CD4-positive, alpha-beta T cell treated with Interleukin-12 subunit alpha and Interleukin-12 subunit beta, for 1 hour (primary cell): ENCODE results near the gene MOB1B.
A peak's percentile ranks its signal among the peaks of the same experiment; 100 is the strongest.
"Not testable (repeated sequence)": the region's sequence is repeated elsewhere in the genome, so short reads cannot be mapped to it uniquely, and the experiment has no call there.

Experiments used
- DNase-seq: peaks from one replicate; pipeline ENCODE4 v3.0.0-alpha.2; 2020

The MOB1B gene

DNA sequence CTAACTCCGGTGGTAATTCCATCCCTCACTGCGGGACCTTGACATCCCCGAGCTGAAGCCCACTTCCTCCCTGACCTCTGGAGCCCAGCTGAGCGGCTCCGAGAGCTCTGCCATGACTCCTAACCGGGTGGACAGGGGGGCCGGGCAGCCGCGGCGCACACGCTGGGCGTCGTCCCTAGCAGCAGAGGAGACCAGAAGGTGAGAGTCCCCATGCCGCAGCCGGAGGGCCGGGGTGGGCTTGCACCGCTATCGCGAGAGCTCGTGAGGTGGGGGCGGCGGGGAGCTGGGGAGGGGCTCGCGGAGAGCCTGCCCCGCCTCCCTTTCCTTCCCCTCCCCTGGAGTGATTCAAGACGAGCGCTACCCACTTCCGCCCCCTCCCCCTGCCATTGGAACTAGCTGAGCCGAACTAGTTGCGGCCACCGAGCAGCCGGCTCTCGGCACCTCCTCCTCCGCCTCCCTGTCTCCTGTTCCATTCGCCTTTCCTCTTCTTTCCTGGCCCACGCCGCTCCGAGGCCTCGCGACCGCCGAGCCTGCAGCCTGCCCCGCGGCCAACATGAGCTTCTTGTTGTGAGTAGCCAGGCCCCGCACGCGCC is at the start of gene MOB1B:
Gene MOB1B, plus strand, starts transcription at position 386 of the 593 bp plus-strand sequence. Its CDS starts 168 bp downstream, at position 554.
- DNase-seq, result peak; percentile 87

DNA sequence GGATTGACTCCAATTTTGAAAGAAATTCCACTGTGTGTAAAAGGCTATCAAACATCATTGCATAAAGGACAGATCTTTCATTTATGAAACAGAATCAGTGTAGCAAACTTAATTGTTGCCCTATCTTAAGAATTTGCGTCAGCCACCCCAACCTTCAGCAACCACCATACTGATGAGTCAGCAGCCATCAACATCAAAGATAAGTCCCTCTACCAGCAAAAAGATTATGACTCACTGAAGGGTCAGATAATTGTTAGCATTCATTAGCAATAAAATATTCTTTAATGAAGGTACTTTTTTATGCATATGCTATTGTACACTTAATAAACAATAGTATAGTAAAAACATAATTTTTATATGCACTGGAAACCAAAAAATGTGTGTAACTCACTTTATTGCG is 46.7 kb upstream of the MOB1B start:
- DNase-seq, result no peak

GRCh38 chr4:70858454-70858853 is 43.7 kb upstream of the MOB1B start:
- no peak for DNase-seq

GRCh38 chr4:70859066-70859465 is 43.1 kb upstream of the MOB1B start:
- DNase-seq, result no peak

GRCh38 chr4:70863099-70863790 is 38.9 kb upstream of the MOB1B start:
- no peak for DNase-seq

- DNase-seq, result no peak
Measured at GRCh38 chr4:70868778-70869177, 33.4 kb upstream of the MOB1B start.

DNA sequence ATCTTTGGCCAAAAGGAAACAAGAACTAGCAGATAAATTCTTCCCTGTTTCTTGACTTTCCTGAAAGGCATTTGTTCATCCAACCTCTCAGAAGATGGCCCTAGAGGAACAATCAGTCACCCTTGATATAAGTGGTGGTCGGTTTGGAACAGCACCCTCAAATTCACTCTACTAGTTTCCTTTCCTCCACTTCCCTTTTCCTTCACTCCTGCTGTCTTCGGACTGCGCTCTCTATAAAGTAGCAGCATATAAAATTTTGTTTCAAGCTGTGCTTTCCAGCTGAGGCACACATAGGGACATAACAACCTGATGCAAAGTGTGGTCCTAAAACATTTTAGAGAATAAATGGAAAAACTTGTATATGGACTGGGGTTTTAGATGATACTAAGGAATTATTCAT is 29.0 kb upstream of the MOB1B start:
- no peak for DNase-seq

GRCh38 chr4:70874268-70875156 is 27.7 kb upstream of the MOB1B start:
- no peak for DNase-seq

GRCh38 chr4:70877556-70877955 is 24.6 kb upstream of the MOB1B start:
- no peak for DNase-seq

DNA sequence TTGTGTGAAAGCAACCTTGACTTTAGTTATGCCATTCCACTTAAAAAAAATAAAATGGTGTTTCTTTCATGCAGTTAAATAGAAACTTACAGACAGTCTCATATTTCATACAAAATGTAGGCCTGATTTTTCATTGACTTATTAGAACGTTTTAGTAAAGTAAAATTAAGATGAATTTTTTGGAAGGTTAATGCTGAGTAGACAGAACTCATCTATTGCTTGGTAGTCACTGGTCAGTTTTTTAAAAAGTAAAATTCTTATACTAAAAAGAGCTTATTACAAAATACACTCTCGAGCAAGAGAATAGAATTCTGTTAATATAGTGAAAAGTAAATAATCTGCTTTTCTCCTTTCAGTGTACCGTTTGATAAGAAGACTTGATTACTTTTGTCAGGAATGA is 21.4 kb upstream of the MOB1B start:
- DNase-seq, result no peak

- DNase-seq, result no peak
Measured at GRCh38 chr4:70885174-70885573, 17.0 kb upstream of the MOB1B start.

DNA sequence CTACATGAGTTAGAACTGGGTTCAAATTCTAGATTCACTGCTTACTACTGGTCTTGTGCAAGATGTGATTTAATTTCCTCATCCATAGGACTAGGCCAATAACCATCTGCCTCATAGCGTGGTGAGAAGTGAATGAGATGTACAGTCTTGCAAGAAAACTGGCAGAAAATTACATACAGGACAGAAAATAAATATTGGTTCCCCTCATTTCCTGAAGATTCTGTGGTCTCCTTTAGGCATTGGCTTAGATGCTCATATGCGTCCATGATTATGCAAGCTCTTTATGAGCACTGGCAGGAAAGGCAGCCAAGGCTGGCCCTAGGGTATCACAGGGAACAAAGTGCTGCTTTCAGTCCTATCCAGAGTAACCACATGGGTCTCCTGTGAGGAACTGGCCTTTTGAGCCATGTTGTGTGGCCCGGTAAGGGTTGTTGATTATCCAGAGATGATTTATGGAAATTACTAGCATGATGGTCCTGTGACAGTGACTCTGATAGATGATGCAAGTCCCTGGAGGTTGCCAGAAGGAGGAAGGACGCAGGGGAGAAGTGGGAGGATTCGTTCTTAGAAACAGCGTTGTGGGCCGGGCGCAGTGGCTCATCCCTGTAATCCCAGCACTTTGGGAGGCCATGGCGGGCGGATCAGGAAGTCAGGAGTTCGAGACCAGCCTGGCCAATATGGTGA is 9.9 kb upstream of the MOB1B start:
- no peak for DNase-seq

DNA sequence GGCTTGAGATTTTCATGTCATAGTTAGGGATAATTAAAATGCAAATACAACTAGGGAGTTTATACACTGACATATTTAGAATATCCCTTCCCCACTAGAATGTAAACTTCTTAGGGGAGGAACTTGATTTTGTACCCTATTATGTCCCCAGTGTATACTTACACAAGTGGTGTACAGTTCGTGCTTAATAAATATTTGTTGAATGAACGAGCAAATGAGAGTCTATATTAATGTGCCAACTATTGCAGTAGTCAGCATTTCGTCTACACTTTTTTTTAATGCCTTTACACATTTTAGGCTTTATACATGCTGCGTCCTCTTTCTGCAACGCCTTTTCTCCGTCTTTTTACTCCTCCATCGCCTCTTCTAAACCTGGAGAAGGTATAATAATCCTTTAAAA is 8.4 kb upstream of the MOB1B start:
- no peak for DNase-seq

DNA sequence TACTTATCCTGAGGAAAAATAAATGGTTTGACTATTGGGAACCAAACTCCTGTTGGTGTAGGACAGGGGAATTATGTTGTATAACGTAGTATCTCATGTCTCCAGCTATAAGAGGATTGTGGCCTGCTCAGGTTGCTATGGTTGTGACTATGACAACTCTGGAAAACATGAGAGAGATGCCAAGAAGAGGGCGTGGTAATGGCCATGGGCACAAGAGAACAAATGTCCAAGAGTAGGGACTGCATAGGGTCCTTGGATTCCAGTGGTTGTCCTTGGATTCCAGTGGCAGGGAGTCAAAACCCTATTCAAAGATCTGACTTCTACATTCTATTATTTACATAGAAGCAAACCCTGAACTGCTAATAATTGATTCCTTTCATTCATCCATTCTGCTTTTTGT is 6.8 kb upstream of the MOB1B start:
- no peak for DNase-seq

- DNase-seq, result no peak
Measured at GRCh38 chr4:70895811-70896491, 6.2 kb upstream of the MOB1B start.

DNA sequence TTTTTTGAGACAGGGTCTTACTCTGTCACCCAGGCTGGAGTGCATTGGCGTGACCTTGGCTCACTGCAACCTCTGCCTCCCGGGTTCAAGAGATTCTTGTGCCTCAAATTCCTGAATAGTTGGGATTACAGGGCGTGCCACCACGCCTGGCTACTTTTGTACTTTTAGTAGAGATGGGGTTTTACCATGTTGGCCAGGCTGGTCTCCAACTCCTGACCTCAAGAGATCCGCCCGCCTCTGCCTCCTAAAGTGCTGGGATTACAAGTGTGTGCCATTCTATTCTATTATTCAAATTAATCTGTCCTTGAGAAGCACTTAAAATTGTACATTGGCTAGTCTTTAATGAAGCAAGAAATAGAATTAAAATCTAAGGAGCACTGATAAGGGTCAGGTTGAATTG is 3.6 kb upstream of the MOB1B start:
- not testable (repeated sequence) for DNase-seq

GRCh38 chr4:70901607-70901983 is 574 bp upstream of the MOB1B start:
- peak; percentile 6 for DNase-seq

- DNase-seq, result no peak
Measured at GRCh38 chr4:70902577-70903290, 565 bp downstream of the MOB1B start.

GRCh38 chr4:70903291-70903603 is 1.1 kb downstream of the MOB1B start:
- no peak for DNase-seq

- DNase-seq, result no peak
Measured at GRCh38 chr4:70908993-70909556, 6.9 kb downstream of the MOB1B start.

DNA sequence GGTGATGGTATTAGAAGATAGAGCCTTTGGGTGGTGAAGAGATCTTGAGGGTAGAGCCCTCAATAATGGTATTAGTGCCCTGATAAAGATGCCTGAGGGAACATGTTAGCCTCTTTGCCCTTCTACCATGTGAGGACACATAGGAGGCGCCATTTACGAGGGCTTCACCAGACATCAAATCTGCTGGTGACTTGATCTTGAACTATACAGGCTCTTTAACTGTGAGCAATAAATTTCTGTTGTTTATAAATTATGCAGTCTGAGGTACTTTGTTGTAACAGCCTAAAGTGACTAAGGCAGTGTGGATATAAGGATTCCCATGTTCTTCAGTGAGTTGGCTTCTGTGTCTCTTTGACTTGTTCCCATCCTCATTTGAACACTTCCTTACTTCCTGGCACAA is 11.8 kb downstream of the MOB1B start:
- no peak for DNase-seq

DNA sequence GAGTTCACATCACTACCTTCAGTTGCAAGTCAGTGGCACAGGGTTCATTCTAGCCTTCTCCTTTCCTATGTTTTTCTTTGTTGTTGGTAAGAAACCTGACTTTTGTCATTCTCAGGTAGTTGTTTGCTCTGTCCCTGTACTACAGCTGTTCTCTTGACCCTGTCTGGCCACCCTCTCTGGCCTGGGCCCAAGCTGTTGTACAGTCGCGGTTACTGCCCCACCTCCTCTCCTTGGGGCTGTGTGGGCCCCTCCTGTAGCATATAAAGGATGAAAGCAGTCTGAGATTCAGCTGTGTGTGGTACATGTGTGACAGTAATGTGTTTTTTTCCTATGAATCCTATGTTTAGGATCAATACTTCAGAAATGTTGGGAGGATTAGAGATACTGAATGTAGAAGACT is 12.5 kb downstream of the MOB1B start:
- DNase-seq, result no peak
